HG03025 (cell line): Measurements from ENCODE around the gene EIF3D.

Source experiments
- ATAC-seq: cut with Tn5 transposase; IDR thresholded peaks from one replicate; pipeline ENCODE4 v1.9.1; 2021; ENCODE audit warnings: mild to moderate bottlenecking, moderate library complexity; ENCODE audit not compliant: unreplicated experiment, low FRiP score

Gene EIF3D

GRCh38 chr22:36510384-36510783, 18.6 kb downstream of the EIF3D start:
- no peak for ATAC-seq

DNA sequence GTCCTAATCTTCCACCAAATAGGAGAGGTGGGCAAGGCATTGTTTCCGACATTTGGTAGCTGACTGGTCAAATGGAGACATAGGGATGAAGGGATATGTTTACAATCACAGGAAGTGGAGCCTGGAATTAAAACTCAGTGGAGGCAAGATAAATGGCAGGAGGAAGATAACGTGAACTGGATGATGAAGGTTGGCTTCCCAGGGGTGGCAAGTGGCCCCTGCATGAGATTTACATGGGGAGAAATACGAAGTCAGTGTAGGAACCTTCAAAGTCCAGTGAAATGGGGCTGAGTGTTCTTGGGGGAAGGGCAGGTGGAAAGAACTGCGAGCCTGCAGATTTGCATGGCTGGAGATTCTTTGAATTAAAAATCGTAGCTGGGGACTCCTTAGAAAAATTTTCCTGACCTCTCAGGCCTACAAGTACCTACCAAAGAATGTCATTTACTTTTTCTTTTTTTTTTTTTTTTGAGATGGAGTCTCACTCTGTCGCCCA, 21.4 kb downstream of the EIF3D start:
- ATAC-seq: no peak

- ATAC-seq: no peak
These were observed 22.1 kb downstream of the EIF3D start, which contains the start of gene FOXRED2 for GRCh38 chr22:36506637-36507517. Gene FOXRED2, minus strand, starts transcription at chr22:36507040. Its CDS starts 618 bp downstream, at chr22:36506422.

DNA sequence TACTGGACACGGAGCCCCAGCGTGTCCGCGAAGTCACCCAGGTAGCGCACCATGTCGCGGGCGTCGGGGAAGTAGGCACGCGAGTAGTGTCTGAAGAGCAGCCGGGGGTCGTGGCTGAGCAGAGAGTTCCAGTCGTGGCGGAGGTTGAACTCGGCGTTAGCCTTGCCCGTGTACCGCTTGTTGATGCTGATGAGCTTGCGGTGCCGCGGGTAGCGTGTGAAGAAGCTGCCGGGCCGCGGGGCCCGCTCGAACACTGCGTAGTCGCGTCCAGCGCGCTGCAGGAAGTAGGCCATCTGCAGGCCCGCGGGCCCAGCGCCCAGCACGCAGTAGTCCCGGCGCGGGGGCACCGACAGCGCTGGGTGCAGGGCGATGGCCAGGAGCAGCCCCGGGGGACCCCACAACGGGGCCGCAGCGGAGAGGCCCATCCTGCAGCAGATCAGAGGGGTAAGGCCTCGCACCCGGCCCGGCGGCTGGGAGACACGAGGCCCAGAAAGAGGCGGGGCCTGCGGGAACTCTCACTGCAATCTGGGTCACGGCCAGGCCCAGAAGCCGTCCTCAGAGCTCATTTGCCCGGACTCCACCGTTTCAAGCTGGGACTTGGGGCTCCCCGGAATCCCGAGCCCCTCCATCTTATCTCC, 22.8 kb downstream of the EIF3D start:
- no peak for ATAC-seq

DNA sequence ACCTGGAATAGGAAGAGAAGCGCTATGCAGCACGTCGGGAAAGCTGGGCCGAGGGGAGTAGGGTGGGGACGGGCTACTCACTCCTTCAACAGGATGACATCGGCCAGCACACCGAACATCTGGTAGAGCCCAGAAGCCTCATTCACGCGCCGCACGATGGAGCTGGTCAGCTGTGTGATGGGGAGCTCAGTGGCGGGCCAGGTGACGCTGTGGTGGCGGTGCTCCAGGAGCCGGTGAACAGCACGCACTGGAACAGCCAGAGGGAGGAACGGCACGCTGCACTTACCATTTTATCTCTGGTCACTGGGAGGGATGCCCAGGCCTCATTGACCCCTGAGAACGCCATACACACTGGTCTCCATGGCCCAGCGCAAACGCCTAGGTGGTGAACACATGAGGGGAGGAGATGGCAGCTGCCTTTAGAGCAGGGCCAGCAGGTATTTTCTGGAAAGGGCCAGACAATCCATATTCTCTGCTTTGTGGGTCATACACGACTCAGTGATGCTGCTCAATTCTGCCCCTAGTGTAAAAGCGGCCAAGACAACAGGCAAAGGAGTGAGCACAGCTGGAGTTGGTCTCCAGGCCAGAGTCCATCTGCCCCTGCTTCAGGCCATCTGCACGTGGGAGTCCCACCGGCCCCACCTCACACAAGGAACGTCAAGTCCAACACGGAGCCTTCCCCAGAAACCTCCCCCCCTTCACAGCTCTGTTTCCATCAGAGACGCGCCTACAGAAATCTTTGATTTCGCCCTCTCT, 30.9 kb downstream of the EIF3D start:
- no peak for ATAC-seq

DNA sequence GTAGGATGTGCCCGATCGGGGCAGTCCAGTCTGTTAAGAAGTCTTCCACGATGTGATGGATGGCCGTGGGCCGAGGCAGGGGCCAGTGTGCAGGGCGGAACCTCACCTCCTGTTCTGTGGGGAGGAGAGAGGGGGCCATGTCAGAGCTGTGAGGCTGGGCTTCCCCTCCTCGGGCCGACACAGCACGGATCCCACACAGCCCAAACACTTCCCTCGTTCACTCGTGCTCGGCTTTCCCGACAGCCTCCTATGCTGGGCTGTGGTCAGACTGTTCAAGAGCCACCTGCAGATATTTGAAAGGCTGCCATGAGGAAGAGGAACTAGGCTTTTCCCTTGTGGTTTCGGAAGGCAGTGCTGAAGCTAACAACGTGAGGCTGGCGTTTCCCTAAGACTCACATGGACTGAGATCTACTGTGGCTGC, 35.3 kb downstream of the EIF3D start:
- no peak for ATAC-seq

DNA sequence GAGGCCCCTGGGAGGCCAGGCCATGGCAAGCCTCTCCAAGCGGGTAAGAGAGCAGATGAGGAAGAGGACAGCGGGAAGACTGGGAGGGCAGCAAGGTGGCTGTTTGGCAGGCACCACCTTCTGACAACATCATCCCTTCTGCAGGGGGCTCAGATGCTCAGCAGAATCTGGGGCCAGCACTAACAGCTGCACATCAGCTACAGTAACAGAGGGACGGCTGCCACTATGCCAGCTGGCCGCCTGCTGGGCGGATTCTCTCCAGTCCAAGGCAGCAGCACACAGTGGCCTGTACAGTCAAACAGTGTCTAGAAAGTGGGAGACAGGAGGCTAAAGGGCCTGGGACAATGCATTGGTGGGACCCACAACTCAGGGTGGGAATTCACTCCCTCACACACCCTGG, 36.9 kb downstream of the EIF3D start:
- no peak for ATAC-seq

DNA sequence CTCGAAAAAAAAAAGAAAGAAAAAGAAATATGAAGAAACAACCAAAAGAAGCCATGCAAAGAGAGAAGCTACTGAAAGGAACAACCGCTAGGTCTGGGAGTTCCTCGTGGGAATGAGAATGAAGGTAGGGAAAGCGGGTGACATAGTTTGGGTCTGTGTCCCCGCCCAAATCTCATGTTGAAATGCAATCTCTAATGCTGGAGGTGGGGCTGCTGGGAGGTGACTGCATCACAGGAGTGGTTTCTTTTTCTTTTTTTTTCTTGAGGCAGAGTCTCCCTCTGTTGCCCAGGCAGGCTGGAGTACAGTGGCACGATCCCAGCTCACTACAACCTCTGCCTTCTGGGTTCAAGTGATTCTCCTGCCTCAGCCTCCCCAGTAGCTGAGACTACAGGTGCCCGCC, 37.8 kb downstream of the EIF3D start:
- no peak for ATAC-seq

DNA sequence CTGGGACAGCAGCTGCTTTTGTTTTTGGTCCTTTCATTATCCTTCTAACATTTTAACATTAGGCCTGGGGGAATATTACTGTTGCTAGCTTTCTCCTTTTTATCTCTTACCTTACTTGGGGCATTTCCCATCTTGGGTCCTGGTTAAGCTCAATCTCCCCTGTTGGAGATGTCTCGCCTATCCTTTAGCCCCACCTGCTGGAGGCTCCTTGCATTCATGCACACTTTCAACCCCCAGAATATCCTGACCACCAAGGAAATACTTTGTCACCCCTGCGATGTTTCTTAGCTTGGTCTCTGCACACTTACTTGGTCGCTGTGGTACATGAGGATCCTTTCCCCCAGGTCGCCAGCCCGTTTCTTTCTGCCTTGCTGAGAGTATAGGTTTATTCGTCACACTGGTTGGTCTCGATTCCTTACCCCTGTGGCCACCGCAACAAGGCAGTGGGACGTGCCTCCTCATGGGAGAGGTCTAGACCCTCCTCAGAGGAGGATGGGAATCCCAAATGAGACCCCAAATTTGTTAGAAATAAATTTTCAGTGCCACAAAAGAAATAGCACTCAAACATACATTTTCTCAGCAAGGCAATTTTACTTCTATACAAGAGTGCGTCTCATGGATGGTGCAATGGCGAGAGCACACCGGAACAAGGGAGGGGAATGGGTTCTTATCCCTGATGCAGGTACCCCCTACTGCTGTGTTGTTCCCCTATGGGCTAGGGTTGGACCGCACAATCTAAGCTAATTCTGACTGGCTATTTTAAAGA, 42.2 kb downstream of the EIF3D start:
- ATAC-seq: no peak

DNA sequence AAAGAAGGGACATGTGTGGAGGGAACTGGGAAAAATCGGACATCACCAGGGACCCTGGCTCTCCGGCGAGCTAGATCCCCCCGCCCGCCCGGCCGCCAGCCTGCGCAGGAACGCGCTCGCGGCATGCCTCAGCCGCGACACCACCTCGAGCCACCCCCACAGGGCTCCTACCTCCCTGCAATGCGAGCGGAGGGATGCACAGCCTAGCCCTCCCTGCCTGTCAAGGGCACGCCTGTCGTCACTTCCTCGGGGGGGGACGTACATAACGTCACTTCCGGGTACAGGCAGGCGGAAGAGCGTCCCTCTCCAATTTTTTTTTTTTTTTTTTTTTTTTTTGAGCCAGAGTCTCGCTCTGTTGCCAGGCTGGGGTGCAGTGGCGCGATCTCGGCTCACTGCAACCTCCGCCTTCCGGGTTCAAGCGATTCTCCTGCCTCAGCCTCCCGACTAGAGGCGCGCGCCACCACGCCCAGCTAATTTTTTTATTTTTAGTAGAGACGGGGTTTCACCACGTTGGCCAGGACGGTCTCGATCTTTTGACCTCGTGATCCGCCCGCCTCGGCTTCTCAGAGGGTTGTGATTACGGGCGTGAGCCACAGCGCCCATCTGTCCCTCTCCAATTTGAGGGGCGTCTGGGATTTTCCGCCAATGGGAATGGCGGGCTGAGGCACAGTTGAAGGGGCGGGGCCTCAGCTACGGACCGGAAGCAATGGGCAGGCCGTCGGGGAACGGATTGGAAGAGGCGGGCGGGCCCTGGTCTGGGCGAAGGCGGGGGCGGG, 47.4 kb downstream of the EIF3D start, which contains the start of gene TXN2:
Gene TXN2, minus strand, starts transcription at position 248 of the 776 bp plus-strand sequence. CDS start 803 bp downstream, outside the sequence.
- peak; percentile 87 for ATAC-seq

DNA sequence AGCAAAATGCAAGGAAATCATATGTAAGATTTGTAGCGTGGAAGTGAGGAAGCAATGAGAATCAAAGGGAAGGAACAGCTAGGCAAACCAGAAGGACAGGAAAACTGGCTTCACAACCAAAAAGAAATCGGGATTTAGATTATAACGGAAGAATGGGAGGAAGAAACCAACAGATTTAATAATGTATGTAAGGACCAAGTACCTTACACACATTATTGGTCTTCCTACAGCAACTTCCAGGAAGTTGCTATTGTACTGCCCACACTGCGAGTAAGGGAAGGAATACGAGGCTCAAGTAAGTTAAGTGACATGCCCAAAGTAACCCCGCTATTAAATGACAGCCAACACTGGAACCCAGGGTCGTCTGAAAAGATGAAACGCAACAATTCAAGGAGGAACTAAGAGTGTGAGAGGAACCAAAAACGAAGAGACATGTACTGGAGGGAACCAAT, 48.0 kb downstream of the EIF3D start:
- ATAC-seq: no peak

DNA sequence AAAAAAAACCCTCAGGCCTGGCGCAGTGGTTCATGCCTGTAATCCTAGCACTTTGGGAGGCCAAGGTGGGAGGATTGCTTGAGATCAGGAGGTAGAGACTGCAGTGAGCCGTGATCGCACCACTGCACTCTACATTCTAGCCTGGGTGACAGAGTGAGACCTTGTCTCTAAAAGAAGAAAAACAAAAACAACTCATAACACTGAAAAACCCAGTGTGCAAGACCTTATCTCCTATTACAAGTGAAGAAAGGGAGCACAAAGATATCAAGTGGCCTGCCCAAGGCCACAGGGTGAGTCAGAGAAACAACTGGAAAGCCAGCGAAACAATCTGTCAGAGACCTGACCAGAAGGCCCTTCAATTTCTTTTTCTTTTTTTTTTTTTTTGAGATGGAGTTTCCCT, 50.0 kb downstream of the EIF3D start:
- no peak for ATAC-seq

- no peak for ATAC-seq
These were observed 53.6 kb downstream of the EIF3D start for GRCh38 chr22:36475341-36475740.

- ATAC-seq: no peak
These were observed 56.3 kb downstream of the EIF3D start for GRCh38 chr22:36472689-36473088.

- ATAC-seq: no peak
These were observed 57.6 kb downstream of the EIF3D start for GRCh38 chr22:36471341-36471821.

DNA sequence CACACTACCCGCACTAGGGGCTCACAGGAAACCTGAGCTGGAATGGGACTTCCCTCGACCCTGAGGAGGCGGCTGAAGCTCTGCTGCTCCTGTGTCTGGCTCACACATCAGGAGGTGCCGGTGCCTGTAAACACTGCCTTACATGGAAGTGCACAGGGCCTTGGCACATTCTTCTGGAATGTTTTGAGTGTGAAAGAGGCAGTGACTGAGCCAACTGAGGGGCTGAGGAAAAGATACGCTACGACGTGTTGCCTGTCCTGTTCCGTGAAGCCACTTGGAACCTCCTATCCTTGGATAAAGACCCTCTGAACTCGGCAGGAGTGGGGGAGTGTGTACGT, 58.0 kb downstream of the EIF3D start:
- ATAC-seq: no peak

- no peak for ATAC-seq
These were observed 58.6 kb downstream of the EIF3D start for GRCh38 chr22:36470162-36470993.

DNA sequence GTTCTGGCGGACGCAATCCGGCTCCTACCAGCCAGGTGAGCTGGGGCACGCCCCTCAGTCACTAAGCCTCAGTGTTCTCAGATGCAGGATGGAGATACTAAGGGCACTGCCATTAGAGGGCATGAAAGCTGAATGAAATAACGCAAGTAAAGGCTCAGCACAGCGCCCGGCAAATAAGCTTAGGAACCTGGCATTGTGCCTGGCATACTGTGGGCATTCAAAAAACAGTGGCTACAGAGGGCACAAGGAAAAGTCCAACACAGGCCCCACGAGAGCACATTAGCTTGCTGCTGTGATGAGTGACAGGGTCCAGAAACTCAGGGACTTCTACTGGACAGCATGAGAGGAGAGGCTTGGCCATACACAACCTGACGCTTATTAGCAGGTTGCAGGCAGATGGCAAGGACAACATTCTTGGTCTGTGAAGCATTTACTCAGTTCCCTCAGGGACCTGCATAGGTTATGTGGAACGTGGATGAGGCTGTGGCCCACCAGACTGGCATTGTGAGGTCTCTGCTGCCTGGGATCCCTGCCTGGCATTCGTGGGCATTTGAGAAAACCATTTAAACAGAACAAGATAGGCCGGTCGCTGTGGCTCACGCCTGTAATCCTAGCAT, 59.8 kb downstream of the EIF3D start:
- ATAC-seq: no peak
